Measurements from ENCODE around the gene CLASRP.

The CLASRP gene

DNA sequence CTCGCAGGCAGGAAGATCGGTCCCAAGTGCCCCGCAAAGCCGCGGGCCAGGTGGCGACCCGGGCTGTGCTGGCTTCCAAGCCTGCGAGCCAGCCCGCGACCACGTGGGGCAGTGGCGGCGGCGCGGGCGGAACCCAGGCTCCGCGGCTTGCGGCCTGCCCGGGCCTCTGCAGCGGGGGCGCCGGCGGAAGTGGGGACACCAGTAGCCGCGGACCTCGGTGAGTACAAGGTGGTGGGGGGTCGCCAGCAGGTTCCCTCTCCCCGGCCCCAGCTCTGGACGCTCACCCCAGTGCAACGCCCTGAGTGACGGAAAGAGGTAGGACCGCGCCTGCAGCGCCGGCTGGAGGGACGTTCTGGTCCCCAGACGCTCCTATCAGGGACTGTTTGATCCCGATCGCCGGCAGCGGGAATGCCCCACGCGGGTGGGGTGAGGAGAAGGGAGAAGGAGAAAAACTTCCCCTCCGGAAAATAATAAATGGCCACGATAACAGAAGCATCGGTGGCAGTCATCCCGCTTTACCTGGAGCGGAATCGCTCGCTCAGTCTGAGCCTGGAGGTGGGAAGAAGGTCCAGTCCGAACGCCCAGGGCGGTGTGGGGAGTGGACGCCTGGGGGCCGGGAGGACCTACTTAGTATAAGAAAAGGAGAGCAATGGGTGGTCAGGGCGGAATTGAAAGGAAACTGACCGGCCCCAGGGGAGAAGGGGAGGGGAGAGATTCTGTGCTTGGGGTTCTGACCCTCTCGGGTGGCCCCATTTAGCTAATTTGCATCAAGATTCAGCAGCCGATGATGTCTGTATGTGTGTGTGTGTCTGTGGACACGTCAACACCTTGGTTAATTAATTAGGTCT lies 40.4 kb downstream of the CLASRP start, which contains the start of gene GEMIN7:
Gene GEMIN7, plus strand, starts transcription at position 198 of the 848 bp plus-strand sequence. CDS start 10,855 bp downstream, outside the sequence.
- DNase-seq, result peak in 50 of 51 donors; percentile 11 to 85 (median 56)

DNA sequence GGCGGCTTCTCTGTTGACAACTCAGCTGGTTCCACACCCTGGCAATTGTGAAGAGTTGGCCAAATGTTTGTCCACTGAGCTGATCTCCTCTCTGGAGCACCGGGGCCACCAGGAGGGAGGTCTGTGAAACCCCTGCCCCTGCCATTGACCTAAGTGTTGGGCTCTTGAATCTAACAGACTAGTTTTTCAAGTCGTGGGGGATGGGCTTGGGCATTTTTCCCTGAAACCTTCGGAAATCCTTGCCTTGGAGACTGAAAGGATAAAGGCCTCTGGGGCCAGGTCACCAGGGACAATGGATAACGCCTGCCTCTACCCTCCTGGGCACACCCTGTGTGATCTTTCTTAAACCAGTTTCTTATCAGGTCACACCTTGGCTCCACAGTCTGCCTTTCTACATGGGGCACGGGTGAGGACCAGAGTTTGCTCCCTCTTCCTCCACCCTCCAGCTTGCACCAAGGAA lies 41.1 kb downstream of the CLASRP start:
- DNase-seq, result no peak

- DNase-seq, result no peak
Measured at GRCh38 chr19:45082170-45082569, 43.3 kb downstream of the CLASRP start.

GRCh38 chr19:45086480-45086879 lies 47.6 kb downstream of the CLASRP start:
- no peak for DNase-seq

GRCh38 chr19:45087531-45087930 lies 48.7 kb downstream of the CLASRP start:
- DNase-seq, result no peak

DNA sequence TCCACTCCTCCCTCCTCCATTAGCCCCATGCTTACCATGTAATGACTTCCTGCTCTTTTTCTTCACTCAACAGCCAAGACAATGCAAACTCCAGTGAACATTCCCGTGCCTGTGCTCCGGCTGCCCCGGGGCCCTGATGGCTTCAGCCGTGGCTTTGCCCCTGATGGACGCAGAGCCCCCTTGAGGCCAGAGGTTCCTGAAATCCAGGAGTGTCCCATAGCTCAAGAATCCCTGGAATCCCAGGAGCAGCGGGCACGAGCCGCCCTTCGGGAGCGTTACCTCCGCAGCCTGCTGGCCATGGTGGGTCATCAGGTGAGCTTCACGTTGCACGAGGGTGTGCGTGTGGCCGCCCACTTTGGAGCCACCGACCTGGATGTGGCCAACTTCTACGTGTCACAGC lies 51.2 kb downstream of the CLASRP start:
- DNase-seq, result no peak

DNA sequence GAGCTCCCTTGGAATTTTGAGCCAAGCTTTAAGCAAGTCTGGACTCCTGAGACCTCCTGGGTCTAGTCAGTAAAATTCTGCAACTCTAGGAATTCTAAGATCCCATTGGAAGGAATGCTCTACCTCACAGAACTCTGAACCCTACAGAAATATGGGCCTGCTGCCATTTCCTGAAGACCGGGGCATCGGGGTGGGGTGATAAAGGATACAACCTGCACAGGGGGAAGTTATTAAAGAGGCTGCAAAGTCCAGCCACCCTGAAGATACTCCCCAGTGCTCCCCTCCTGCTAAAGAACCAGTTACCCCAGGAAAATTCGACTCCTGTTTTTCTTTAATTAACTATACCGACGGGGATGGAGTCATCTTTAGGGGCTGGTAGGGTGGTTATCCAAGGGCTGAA lies 51.8 kb downstream of the CLASRP start:
- DNase-seq, result no peak

DNA sequence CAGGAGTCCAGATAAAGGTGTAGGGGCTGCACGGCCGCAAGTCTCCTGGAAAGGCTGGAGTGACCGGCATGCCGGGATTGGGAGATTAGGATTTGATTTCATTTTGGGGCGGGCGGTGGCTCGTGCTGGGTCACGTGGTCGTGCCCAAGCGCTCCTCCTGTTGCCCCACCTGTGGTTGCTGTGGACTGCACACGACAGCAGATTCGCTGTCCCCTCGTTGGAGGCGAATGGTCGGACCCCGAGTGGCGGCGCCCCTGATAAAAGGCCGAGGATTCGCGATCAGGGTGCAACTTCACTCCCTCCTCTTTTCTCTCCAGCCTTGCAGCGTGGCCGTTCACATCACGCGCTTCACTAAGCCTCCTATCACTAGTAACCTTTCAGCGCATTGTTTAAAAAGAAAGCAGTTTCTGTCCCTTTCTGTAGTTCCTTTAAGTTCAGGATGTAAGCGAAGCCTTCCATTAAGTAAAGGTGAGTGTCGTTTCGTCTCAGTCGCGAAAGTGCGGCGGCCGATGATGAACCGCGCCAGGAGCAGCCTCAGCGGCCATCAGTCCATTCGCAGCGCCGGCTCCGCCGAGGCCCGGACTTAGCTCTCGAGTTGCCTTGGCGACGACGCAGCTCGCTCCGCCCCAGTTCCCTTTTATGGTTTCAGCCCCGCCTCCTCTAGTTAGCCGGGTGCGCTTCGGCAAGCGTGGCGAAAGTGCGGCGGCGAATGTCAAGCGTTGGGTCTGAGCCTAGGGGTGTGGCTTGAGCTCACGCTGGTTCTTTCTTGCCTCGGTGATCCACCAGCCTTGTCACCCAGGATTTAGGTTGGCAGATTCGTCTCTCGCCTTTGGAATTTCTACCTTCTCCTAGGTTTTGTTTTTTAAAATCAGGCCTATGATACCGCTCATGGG lies 52.4 kb downstream of the CLASRP start:
- DNase-seq, result peak; percentile 74 to 100 (median 97)

- peak; percentile 53 to 97 (median 87) for DNase-seq
Measured at GRCh38 chr19:45092747-45093678, 54.2 kb downstream of the CLASRP start, which contains the start of gene PPP1R37. PPP1R37 (plus strand) TSS chr19:45093179; CDS start chr19:45093326, 147 bp downstream.

DNA sequence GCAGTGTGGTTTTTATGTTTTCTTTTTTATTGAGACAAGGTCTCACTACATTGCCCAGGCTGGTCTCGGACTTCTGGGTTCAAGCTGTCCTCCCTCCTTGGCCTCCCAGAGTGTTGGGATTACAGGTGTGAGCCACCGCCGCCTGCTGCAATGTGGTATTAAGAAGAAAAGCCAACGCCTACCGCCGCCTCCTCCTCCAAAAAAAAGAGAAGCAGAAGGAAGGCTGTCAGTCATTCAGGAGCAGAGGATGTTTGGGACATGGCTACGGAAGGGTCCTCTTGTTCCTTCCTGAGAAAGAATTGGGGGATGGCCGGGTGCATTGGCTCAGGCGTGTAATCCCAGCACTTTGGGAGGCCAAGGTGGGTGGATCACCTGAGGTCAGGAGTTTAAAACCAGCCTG lies 55.3 kb downstream of the CLASRP start:
- no peak for DNase-seq

DNA sequence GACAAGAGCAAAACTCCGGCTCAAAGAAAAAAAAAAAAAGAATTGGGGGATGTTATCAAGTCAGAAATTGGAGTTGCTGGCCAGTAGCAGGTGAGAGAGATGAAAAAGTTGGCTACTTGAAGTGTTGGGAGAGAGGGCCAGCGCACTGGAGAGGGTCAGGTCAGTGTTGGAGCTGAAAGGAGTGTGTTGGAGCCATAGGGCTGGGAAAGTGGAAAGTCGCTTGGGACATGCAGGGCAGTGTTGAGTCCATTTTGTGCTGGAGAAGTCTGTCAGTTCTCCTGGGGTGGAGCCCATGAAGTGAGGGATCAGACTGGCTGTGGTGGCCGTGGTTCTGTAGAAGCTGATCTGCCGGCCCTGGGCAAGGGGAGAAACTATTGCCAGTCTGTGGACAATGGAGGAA lies 55.9 kb downstream of the CLASRP start:
- DNase-seq, result no peak

DNA sequence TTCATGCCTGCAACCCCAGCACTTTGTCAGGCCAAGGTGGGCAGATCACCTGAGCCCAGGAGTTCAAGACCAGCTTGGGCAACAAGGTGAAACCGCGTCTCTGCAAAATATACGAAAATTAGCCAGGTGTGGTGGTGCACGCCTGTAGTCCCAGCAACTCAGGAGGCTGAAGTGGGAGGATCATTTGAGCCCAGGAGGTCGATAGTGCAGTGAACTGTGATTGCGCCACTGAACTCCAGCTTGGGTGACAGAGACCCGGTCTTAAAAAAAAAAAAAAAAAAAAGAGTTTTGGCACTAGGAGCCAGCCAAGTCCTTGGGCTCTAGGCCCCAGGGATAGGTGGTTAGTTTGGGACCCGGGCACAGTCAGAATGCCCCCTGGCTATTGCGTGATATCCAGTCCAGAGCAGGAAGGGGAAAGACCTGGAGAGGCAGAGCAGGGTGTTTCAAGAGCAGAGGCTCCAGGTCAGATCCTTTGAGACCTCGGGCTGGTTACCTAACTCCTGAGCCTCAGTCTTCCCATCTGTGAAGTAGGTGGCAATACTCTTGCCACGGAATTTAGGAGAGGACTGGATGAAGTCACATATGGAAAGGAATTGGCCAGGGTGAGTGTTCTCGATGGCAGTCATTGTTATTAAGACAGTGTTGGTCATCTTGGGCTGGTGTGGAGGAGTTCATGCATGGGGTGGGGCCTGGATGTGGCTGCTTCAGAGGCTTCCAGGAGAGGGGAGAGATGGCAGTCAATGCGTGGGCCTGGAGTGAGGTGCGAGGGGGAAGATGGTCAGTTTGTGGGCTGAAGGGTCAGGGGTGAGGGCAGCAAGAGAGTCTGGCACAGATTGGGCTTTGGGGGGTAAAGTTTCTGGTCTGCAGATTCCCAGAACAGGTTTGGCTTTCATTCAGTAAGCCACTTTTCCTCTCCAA lies 56.9 kb downstream of the CLASRP start:
- DNase-seq, result no peak

- DNase-seq, result no peak
Measured at GRCh38 chr19:45096700-45097099, 57.9 kb downstream of the CLASRP start.

DNA sequence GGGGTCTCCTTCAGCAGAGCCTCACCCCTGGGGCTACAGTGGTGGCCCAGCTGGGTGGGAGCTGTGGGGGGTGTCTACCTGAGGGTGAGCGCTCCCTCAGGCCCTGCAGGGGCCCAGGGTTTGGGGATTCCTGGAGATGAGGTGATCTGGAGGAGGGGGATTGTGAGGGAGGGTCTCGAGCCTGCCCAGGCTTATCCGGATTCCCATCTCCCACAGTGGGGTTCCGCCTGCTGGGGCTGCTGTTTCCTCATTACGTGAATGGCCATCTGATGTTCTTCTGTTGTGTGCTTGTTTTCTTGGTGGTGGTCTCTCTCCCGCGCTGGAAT lies 58.6 kb downstream of the CLASRP start:
- DNase-seq, result no peak

GRCh38 chr19:45097776-45098520 lies 59.1 kb downstream of the CLASRP start:
- peak in 34 of 51 donors; percentile 19 to 82 (median 44) for DNase-seq

GRCh38 chr19:45098521-45099466 lies 59.9 kb downstream of the CLASRP start:
- DNase-seq, result peak in 43 of 51 donors; percentile 5 to 79 (median 56)

GRCh38 chr19:45099467-45100191 lies 60.8 kb downstream of the CLASRP start:
- DNase-seq, result peak in 10 of 51 donors; percentile 2 to 32 (median 19)
